GM13977 (cell line): ENCODE measurements around the gene THSD7A.

Source experiments
- DNase-seq: peaks from one replicate; pipeline ENCODE4 v3.0.0; 2012; ENCODE audit warnings: low spot score
- CTCF ChIP-seq: IDR thresholded peaks from 2 replicates; pipeline ENCODE4 v1.5.1; 2012; ENCODE audit warnings: mild to moderate bottlenecking, control low read depth; ENCODE audit not compliant: insufficient read depth; ENCODE audit errors: extremely low read depth, missing control alignments
- in situ Hi-C: fragments of 300-500 bp; cut with MboI; formaldehyde crosslinking; loops from one replicate; pipeline ENCODE4 v1.12.0; 2022; ENCODE audit warnings: low sequenced_read_pairs, low pct_unique_long_range_greater_than_20kb, mixed read lengths, inconsistent platforms; ENCODE audit not compliant: unreplicated experiment

THSD7A gene

GRCh38 chr7:11516328-11516727, 315.7 kb downstream of the THSD7A start:
- no peak for TF ChIP-seq CTCF
- no peak for DNase-seq
- in situ Hi-C loops = no loop called here

- TF ChIP-seq CTCF = no peak
- in situ Hi-C loops = no loop called here
- no peak for DNase-seq
These were observed 318.5 kb downstream of the THSD7A start for GRCh38 chr7:11513460-11513859.

GRCh38 chr7:11507929-11508328, 324.1 kb downstream of the THSD7A start:
- DNase-seq = no peak
- in situ Hi-C loops = no loop called here
- TF ChIP-seq CTCF = no peak

GRCh38 chr7:11506417-11506816, 325.6 kb downstream of the THSD7A start:
- in situ Hi-C loops = no loop called here
- no peak for DNase-seq
- TF ChIP-seq CTCF = no peak

- no peak for TF ChIP-seq CTCF
- no peak for DNase-seq
- in situ Hi-C loops = no loop called here
These were observed 326.5 kb downstream of the THSD7A start for GRCh38 chr7:11505471-11505985.

- in situ Hi-C loops = no loop called here
- no peak for TF ChIP-seq CTCF
- no peak for DNase-seq
These were observed 339.7 kb downstream of the THSD7A start for GRCh38 chr7:11492307-11492706.

GRCh38 chr7:11491811-11492210, 340.2 kb downstream of the THSD7A start:
- no peak for DNase-seq
- TF ChIP-seq CTCF = no peak
- in situ Hi-C loops = no loop called here
